Measurements from ENCODE around the gene FNDC11.

GRCh38 chr20:63538204-63539091 lies 15.5 kb upstream of the FNDC11 start:
- TF ChIP-seq SUZ12 (IDR thresholded peaks at IDR 0.05; ENCODE audit: extremely low read depth, insufficient read depth, insufficient read length) (no peak), ZNF274 (IDR thresholded peaks at IDR 0.05; ENCODE audit: low read depth, low read length) (no peak), YY1 (IDR thresholded peaks at IDR 0.05; ENCODE audit: insufficient read depth, insufficient read length) (no peak)

Data from NT2/D1 (cell line).